Retinal pigment epithelial cell (primary cell): ENCODE measurements around the gene UBE3C.

Experiments used
- DNase-seq: peaks from one replicate; pipeline ENCODE4 v3.0.0-alpha.2; 2010; ENCODE audit warnings: low read depth
- H3K4me3 ChIP-seq: 2 replicates; pipeline ENCODE4 v1.5.1; 2011; ENCODE audit warnings: mild to moderate bottlenecking, low read length, control low read depth, moderate library complexity
- CTCF ChIP-seq: conservative IDR thresholded peaks from 2 replicates; pipeline ENCODE4 v1.5.1; 2011; ENCODE audit warnings: low read depth, low read length, control low read depth, inconsistent platforms

UBE3C gene

GRCh38 chr7:157235357-157236333, 96.9 kb downstream of the UBE3C start:
- no peak for TF ChIP-seq CTCF
- DNase-seq: no peak
- H3K4me3 ChIP-seq: no peak overlapping the region

- DNase-seq: no peak
- peak; percentile 52 for TF ChIP-seq CTCF
- no peak overlapping the region for H3K4me3 ChIP-seq
Observed at GRCh38 chr7:157238087-157238486, 99.4 kb downstream of the UBE3C start.

- TF ChIP-seq CTCF: no peak
- DNase-seq: no peak
- H3K4me3 ChIP-seq: no peak overlapping the region
Observed at GRCh38 chr7:157239571-157240270, 101.0 kb downstream of the UBE3C start.

GRCh38 chr7:157241631-157242030, 102.9 kb downstream of the UBE3C start:
- DNase-seq: no peak
- no peak for TF ChIP-seq CTCF
- H3K4me3 ChIP-seq: no peak overlapping the region

- no peak for DNase-seq
- TF ChIP-seq CTCF: no peak
- H3K4me3 ChIP-seq: no peak overlapping the region
Observed at GRCh38 chr7:157244516-157245294, 106.0 kb downstream of the UBE3C start.

GRCh38 chr7:157246052-157246451, 107.3 kb downstream of the UBE3C start:
- no peak for DNase-seq
- TF ChIP-seq CTCF: no peak
- H3K4me3 ChIP-seq: no peak overlapping the region
